ENCODE results near the gene SLC1A5.

- TF ChIP-seq CTCF (conservative IDR thresholded peaks at IDR 0.05 in 1 of 2, IDR thresholded peaks at IDR 0.05 in 1 of 2; ENCODE audit: low read depth in 1 of 2, low read length in 2 of 2) (no peak), EZH2 (IDR thresholded peaks at IDR 0.05; ENCODE audit: low read length, missing control alignments) (no peak)
These were observed 46.6 kb upstream of the SLC1A5 start for GRCh38 chr19:46834984-46835383.
